ENCODE measurements around the gene RETSAT. TPM values are rescaled to one million over a fixed set of nuclear protein-coding genes. Genes with fewer than 3 reads are reported as not detected.
"Not testable (repeated sequence)": the region's sequence is repeated elsewhere in the genome, so short reads cannot be mapped to it uniquely, and the experiment has no call there.

The RETSAT gene
- total and polyA plus RNA-seq, 2 of the 13 experiments (the other 11 are each of a cell fraction or from before 2014, with no cell fraction given), result 46.7 to 61.0 TPM

DNA sequence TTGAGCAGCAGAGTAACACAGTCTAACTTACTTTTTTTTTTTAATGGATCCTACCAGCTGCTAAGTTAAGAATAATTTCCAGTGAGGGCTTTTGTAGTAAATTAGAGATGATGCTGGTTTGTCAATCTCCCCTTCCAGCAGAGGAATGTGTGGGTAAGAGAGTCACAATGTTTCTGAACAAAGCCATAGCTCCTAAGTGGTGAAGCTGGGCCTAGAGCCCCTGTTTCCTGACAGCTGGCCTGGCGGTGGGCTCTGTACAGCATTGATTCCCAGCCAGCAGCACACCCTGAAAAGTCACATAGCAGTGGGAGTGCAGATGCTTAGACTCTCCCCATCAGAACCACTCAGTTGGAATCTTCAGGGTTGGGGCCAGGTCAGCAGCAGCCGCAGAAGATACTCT lies 31.4 kb upstream of the RETSAT start (continued):
- no peak for TF ChIP-seq ZNF256 (CRISPR knock-in tag; conservative IDR thresholded peaks at IDR 0.05)

DNA sequence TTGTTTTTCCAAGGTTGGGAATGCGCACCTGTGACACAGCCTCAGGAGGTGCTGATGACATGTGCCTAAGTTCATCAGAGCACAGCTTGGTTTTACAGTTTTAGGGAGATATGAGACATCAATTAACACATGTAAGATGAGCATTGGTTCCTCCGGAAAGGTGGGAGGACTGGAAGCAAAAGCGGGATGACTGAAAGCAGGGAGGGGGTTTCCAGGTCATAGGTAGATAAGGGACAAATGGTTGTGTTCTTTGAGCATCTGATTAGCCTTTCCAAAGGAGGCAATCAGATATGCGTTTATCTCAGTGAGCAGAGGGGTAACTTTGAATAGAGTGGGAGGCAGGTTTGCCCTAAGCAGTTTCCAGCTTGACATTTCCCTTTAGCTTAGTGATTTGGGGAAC lies 29.5 kb upstream of the RETSAT start:
- Histone ChIP-seq H3K4me3 (replicated peaks in 1 of 3; ENCODE audit: insufficient read depth in 1 of 3, low read depth in 2 of 3, low read length in 3 of 3) (no peak overlapping the region), H2AFZ (ENCODE audit: low read length) (no peak overlapping the region), H4K20me1 (ENCODE audit: insufficient read depth, low read length) (no peaks in the 10 kb centered on the region), H3K27ac (ENCODE audit: extremely low read length, insufficient read depth, low read length) (no peak overlapping the region), H3K27me3 (ENCODE audit: control insufficient read depth in 1 of 2, insufficient read depth in 2 of 2, low read length in 2 of 2) (no peaks in the 10 kb centered on the region), H3K9ac (ENCODE audit: insufficient read depth, low read depth, low read length) (no peak overlapping the region), H3K9me3 (ENCODE audit: low read length) (peaks cover 6% of the 10 kb centered on the region; the same call in 1 of the 2 replicates), H3K4me2 (ENCODE audit: low read depth, low read length) (no peak overlapping the region), H3K36me3 (replicated peaks in 1 of 2; ENCODE audit: control insufficient read depth in 1 of 2, insufficient read depth in 2 of 2, low read length in 2 of 2) (peaks cover 0 to 10% of the 10 kb centered on the region in 2 experiments; a peak in 3 of 5 replicates), H3K4me1 (ENCODE audit: insufficient read depth, low read length) (no peaks in the 10 kb centered on the region), H3K79me2 (ENCODE audit: insufficient read depth, low read length) (no peaks in the 10 kb centered on the region)
- BruUV-seq (replicated peaks), result no TSS peak
- ChIA-PET POLR2A (interaction anchor here (1.7 to 2.2 kb wide), 2 partner anchors 156 to 212 kb away, joined by 3 to 5 read pairs; partner anchors contain the start of gene RNF181), CTCF (ENCODE audit: low intra/inter-chr PET ratio, low total read pairs) (no interaction called here)
- DNase-seq (ENCODE audit: low spot score) (no peak), ATAC-seq (no peak), FAIRE-seq (no peak)
- no peak for TF ChIP-seq ZNF274 (CRISPR knock-in tag; IDR thresholded peaks at IDR 0.05)
- in situ Hi-C loops (cut with HindIII; ENCODE audit: extremely low pct_ligation_motif_present, low pct_unique_long_range_greater_than_20kb), result no loop called here
- 93% methylated on average over 4 of the region's 4 CpGs for WGBS (ENCODE audit: low lambda C conversion rate)
- intact Hi-C loops (cut with micrococcal nuclease; ENCODE audit: unreplicated experiment), result no loop called here

DNA sequence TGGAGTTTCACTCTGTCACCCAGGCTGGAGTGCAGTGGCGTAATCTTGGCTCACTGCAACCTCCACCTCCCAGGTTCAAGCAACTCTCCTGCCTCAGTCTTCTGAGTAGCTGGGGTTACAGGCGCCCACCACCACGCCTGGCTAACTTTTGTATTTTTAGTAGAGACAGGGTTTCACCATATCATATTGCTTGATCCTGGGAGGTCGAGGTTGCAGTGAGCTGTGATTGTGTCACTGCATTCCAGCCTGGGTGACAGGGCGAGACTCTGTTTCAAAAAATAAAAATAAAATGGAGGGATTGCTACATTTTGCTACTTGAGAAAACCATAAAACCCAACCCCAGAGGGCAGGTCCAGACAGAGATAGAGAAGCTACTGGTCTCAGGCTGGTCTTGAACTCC lies 28.8 kb upstream of the RETSAT start:
- H2AFZ ChIP-seq (ENCODE audit: low read length); H3K4me1 ChIP-seq (ENCODE audit: insufficient read depth, low read length); H3K36me3 ChIP-seq (replicated peaks in 1 of 2; ENCODE audit: control insufficient read depth in 1 of 2, insufficient read depth in 2 of 2, low read length in 2 of 2); CTCF ChIA-PET (ENCODE audit: low intra/inter-chr PET ratio, low total read pairs); H3K27ac ChIP-seq (ENCODE audit: extremely low read length, insufficient read depth, low read length); H3K9me3 ChIP-seq (ENCODE audit: low read length); in situ Hi-C loops (cut with HindIII; ENCODE audit: extremely low pct_ligation_motif_present, low pct_unique_long_range_greater_than_20kb); H3K4me2 ChIP-seq (ENCODE audit: low read depth, low read length); ATAC-seq; H3K4me3 ChIP-seq (replicated peaks in 1 of 3; ENCODE audit: insufficient read depth in 1 of 3, low read depth in 2 of 3, low read length in 3 of 3); H3K27me3 ChIP-seq (ENCODE audit: control insufficient read depth in 1 of 2, insufficient read depth in 2 of 2, low read length in 2 of 2); H3K9ac ChIP-seq (ENCODE audit: insufficient read depth, low read depth, low read length); H3K79me2 ChIP-seq (ENCODE audit: insufficient read depth, low read length); H4K20me1 ChIP-seq (ENCODE audit: insufficient read depth, low read length); intact Hi-C loops (cut with micrococcal nuclease; ENCODE audit: unreplicated experiment); DNase-seq (ENCODE audit: low spot score); BruUV-seq (replicated peaks); FAIRE-seq: not testable (repeated sequence)
- POLR2A ChIA-PET, result interaction anchor here (1.7 kb wide), 1 partner anchor 157 kb away, joined by 3 read pairs; no protein-coding TSS in a partner anchor
- 94% methylated on average over 5 of the region's 5 CpGs for WGBS (ENCODE audit: low lambda C conversion rate)

Measured in HepG2 (cell line).